Ishikawa (cell line): Measurements from ENCODE around the gene BCAR1.

Experiments used
- CEBPB ChIP-seq: IDR thresholded peaks from 2 replicates; pipeline ENCODE4 v1.6.1; 2012
- CREB1 ChIP-seq: IDR thresholded peaks from 2 replicates; pipeline ENCODE4 v1.6.1; 2012; ENCODE audit warnings: low read depth
- EGR1 ChIP-seq: IDR thresholded peaks from 2 replicates; pipeline ENCODE4 v1.6.1; 2012
- EP300 ChIP-seq: IDR thresholded peaks from 2 replicates; pipeline ENCODE4 v1.6.1; 2012; ENCODE audit warnings: borderline replicate concordance
- FOXM1 ChIP-seq: IDR thresholded peaks from 2 replicates; pipeline ENCODE4 v1.6.1; 2012; ENCODE audit warnings: low read depth, borderline replicate concordance
- MAX ChIP-seq: IDR thresholded peaks from 2 replicates; pipeline ENCODE4 v1.6.1; 2012
- NFIC ChIP-seq: IDR thresholded peaks from 2 replicates; pipeline ENCODE4 v1.6.1; 2012
- RAD21 ChIP-seq: IDR thresholded peaks from 2 replicates; pipeline ENCODE4 v1.6.1; 2012; ENCODE audit warnings: low read depth
- REST ChIP-seq: IDR thresholded peaks from 2 replicates; pipeline ENCODE4 v1.6.1; 2012; ENCODE audit warnings: low read depth, mild to moderate bottlenecking
- TAF1 ChIP-seq: IDR thresholded peaks from 2 replicates; pipeline ENCODE4 v1.6.1; 2012; ENCODE audit warnings: low read depth, mild to moderate bottlenecking
- TCF12 ChIP-seq: IDR thresholded peaks from 2 replicates; pipeline ENCODE4 v1.6.1; 2012; ENCODE audit warnings: low read depth
- TEAD4 ChIP-seq: IDR thresholded peaks from 2 replicates; pipeline ENCODE4 v1.6.1; 2012
- YY1 ChIP-seq: IDR thresholded peaks from 2 replicates; pipeline ENCODE4 v1.6.1; 2012; ENCODE audit warnings: low read depth
- ZBTB7A ChIP-seq: IDR thresholded peaks from 2 replicates; pipeline ENCODE4 v1.6.1; 2012; ENCODE audit warnings: low read depth
- TF ChIP-seq, protein P1 (sequence below): IDR thresholded peaks from 2 replicates; pipeline ENCODE4 v1.6.1; 2012

BCAR1 gene

DNA sequence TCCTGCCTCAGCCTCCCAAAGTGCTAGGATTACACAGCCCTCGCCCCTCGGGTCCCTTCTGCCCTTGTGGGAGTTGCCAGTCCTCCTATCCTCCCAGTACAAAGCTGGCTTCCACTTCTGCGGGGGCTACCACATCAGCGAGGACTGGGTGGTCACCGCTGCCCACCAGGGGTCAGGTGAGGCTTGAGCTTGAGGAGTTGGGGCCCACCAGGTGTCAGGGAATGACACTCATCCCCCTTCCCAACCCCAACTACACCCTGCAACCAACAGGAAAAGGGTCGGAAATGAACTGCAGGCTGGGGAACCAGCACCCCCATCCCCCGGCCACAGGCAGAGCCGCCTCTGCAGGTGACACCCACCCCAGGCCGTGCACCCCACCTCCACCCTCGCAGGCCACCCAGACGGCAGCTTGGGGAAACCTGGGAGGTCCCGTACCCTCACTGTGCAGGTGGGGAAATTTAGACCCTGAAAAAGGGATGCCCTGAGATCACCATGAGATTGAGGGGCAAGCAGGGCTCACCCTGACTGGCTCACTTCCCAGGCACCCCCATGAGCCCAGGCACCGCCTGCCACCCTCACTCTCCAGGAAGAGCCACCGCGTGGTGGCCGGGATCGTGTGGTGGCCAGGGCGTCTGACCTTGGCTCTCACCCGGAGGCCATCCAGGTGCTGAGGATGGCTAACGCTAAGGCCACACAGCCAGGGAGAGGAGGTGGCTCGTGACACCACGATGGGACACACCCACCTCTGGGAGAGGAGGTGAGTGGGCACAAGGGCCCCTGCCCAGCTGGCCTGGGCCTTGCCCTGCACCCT, 24.7 kb downstream of the BCAR1 start:
- TF ChIP-seq REST (no peak), CREB1 (no peak), MAX (no peak), CEBPB (no peak), TEAD4 (no peak), FOXM1 (no peak), TCF12 (no peak), TAF1 (no peak), RAD21 (no peak), EGR1 (no peak), ZBTB7A (no peak), YY1 (no peak), EP300 (no peak), NFIC (no peak)
- TF ChIP-seq, protein P1, sequence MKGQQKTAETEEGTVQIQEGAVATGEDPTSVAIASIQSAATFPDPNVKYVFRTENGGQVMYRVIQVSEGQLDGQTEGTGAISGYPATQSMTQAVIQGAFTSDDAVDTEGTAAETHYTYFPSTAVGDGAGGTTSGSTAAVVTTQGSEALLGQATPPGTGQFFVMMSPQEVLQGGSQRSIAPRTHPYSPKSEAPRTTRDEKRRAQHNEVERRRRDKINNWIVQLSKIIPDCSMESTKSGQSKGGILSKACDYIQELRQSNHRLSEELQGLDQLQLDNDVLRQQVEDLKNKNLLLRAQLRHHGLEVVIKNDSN, result no peak

GRCh38 chr16:75225678-75226515, 25.5 kb downstream of the BCAR1 start:
- TF ChIP-seq, protein P1, result no peak
- no peak for TF ChIP-seq EGR1

DNA sequence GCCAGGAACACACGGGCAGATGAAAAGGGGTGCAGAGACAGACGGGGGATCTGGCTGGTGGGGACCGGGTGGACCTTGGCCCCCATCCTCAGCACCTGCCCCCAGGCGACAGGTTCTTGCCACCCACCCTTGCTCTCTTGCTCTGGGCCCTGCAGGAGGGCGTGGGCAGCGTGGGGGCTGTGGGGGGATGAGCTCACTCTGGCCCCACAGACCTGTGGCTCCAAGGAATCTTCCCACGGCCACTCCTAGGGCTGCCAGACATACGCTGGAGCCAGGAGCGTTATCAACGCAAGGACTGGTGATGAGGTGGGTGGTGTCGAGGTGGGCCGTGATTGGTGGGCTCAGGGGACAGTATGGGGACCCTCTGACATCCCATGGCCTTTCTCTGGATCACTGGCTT, 26.3 kb downstream of the BCAR1 start:
- TF ChIP-seq FOXM1, result no peak

DNA sequence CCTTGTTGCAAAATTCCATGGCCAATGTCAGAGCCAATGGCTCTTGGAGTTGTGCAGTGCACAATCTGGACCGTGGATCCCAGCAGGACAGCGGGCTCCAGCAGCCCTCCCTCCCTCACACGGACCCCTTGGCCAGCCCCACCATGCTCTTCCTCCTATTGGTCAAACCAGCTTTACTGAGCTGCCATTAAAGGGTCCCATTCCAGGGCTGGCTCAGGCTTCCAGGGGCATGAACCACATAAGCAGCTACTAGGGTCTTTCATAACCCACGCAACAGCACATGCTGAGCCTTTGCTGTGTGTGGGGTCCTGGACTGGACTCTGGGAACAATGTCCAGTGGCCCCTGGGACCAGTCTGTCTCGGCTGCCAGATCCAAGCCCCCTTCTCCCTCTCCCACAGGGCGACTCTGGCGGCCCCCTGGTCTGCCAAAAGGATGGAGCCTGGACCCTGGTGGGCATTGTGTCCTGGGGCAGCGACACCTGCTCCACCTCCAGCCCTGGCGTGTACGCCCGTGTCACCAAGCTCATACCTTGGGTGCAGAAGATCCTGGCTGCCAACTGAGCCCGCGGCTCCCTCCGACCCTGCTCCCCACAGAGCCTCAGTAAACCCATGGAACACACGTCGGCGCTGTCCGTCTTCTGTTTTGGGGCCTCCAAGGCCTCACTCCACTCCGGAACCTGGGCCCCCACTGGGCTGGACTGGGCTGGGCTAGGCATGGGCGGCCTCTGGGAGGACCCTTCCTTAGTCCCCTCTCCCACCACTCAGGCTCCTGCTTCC, 26.9 kb downstream of the BCAR1 start:
- TF ChIP-seq TAF1, result no peak
- no peak for TF ChIP-seq CREB1
- TF ChIP-seq, protein P1, result no peak
- no peak for TF ChIP-seq TEAD4
- no peak for TF ChIP-seq EGR1
- TF ChIP-seq FOXM1, result no peak
- TF ChIP-seq NFIC, result no peak
- TF ChIP-seq ZBTB7A, result no peak

GRCh38 chr16:75222271-75222783, 29.1 kb downstream of the BCAR1 start:
- TF ChIP-seq FOXM1, result no peak
- no peak for TF ChIP-seq REST
- no peak for TF ChIP-seq CREB1
- no peak for TF ChIP-seq EP300
- TF ChIP-seq NFIC, result no peak
- TF ChIP-seq TEAD4, result no peak
- TF ChIP-seq EGR1, result no peak
- no peak for TF ChIP-seq TCF12
- no peak for TF ChIP-seq CEBPB
